ENCODE data around the gene B3GNT4. TPM values are rescaled to one million over a fixed set of nuclear protein-coding genes. Genes with fewer than 3 reads are reported as not detected.
A peak's percentile ranks its signal among the peaks of the same experiment; 100 is the strongest.

Gene B3GNT4
- total RNA-seq, 1 experiment from 2014 or later: 1.8 TPM

DNA sequence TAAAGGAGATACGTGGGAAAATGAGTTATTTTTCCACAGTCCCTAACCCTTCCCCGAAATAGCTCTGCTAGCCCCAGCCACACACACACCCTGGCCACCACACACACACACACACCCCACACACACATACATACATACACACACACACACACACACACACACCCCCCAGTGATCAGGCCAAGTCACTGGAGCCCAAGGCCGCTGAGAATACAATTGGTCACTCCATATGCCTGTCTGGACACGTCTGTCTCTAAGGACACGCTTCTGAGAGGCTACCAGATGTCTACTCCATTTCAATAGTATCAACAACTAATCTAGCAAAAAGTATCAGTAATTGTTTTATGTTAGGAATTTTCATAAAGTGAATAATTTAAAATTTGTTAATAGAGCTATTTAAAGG lies 35.4 kb downstream of the B3GNT4 start:
- intact Hi-C loops (cut with micrococcal nuclease): no loop called here
- Mint-ChIP-seq H3K27me3 (ENCODE audit: insufficient read depth, unreplicated experiment) (no peaks in the 10 kb centered on the region), H3K4me3 (ENCODE audit: unreplicated experiment) (no peak overlapping the region), H3K4me1 (ENCODE audit: insufficient read depth, unreplicated experiment) (peaks cover 6% of the 10 kb centered on the region), H3K27ac (ENCODE audit: low read depth, unreplicated experiment) (peak overlapping the region; percentile 76), H3K9me3 (ENCODE audit: unreplicated experiment) (no peaks in the 10 kb centered on the region), H3K36me3 (ENCODE audit: insufficient read depth, unreplicated experiment) (peaks cover 63% of the 10 kb centered on the region)
- DNase-seq (ENCODE audit: unreplicated experiment): peak; percentile 42
- ChIA-PET CTCF (interaction anchor here (0.6 to 1.2 kb wide), 3 partner anchors 14 to 1808 kb away, joined by 4 to 5 read pairs (median 5); no protein-coding TSS in a partner anchor), POLR2A (interaction anchor here (0.7 to 1.6 kb wide), 3 partner anchors 11 to 29 kb away, joined by 3 to 7 read pairs (median 6); partner anchors contain the start of gene DIABLO)
- BruUV-seq (replicated peaks): no TSS peak
- TF ChIP-seq, protein P1, sequence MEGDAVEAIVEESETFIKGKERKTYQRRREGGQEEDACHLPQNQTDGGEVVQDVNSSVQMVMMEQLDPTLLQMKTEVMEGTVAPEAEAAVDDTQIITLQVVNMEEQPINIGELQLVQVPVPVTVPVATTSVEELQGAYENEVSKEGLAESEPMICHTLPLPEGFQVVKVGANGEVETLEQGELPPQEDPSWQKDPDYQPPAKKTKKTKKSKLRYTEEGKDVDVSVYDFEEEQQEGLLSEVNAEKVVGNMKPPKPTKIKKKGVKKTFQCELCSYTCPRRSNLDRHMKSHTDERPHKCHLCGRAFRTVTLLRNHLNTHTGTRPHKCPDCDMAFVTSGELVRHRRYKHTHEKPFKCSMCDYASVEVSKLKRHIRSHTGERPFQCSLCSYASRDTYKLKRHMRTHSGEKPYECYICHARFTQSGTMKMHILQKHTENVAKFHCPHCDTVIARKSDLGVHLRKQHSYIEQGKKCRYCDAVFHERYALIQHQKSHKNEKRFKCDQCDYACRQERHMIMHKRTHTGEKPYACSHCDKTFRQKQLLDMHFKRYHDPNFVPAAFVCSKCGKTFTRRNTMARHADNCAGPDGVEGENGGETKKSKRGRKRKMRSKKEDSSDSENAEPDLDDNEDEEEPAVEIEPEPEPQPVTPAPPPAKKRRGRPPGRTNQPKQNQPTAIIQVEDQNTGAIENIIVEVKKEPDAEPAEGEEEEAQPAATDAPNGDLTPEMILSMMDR (IDR thresholded peaks at IDR 0.05; ENCODE audit: unreplicated experiment): no peak

DNA sequence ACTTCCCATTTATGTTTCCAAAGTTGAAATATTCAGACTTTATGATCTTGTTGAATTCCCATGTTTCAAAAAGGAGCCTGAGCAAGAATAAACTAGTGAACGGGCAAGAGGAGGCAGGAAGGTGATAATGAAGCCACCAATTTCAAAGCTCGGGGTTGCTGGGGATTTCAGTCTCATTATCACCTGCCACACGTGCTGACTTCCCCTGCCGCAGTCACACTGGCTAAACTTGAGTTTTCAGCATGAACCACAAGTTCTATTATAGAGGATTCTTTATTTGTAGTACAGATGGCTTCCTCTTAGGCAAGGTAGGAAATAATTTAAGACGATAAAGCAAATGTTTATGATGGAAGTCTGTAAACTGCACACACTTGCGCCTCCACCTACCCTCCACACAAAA lies 40.5 kb downstream of the B3GNT4 start:
- Mint-ChIP-seq H3K9me3 (ENCODE audit: unreplicated experiment) (no peaks in the 10 kb centered on the region), H3K36me3 (ENCODE audit: insufficient read depth, unreplicated experiment) (peaks cover 48% of the 10 kb centered on the region), H3K4me3 (ENCODE audit: unreplicated experiment) (no peak overlapping the region), H3K27ac (ENCODE audit: low read depth, unreplicated experiment) (no peak overlapping the region), H3K4me1 (ENCODE audit: insufficient read depth, unreplicated experiment) (peaks cover 2% of the 10 kb centered on the region), H3K27me3 (ENCODE audit: insufficient read depth, unreplicated experiment) (no peaks in the 10 kb centered on the region)
- intact Hi-C loops (cut with micrococcal nuclease): no loop called here
- ChIA-PET POLR2A (interaction anchor here (0.6 to 1.8 kb wide), 4 partner anchors 9 to 79 kb away, joined by 3 to 5 read pairs (median 4); partner anchors contain the start of gene DIABLO), CTCF (no interaction called here)
- no TSS peak for BruUV-seq (replicated peaks)
- TF ChIP-seq, protein P1 (IDR thresholded peaks at IDR 0.05; ENCODE audit: unreplicated experiment): no peak
- no peak for DNase-seq (ENCODE audit: unreplicated experiment)

DNA sequence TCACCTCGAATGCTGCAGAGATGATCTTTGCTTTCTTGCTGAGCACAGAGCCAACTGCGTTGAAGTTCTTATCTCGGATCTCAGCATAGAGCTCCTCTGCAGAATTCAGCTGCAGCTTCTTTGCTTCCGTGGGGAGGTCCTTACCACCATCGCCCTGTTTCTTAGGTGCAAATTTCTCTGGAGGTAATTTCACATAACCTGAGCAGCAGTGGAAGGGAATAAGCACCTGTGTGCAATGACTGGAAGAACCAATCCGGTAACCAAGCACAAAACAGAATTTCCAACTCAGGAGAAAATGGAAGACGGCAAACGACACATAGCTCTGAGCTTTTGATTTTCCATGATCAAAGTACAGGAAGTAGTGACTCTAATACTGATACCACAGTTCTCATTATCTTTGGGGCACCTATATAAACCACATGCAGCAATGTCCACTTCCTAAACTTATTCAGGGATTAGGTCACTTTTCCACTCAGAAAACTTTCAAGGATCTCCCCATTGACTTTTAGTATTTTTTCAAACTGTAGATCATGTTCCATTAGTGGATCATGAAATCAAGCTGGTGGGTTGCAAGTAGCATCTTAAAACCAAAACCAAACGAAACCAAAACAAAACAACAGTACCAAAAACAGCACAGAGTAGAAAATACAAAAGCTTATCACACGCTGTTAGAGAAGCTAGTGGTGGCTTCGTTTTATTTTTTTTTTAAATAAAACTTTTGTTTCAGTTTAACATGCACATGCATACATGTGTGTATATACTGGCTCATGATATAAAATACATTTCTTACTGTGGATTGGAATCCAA lies 41.3 kb downstream of the B3GNT4 start:
- intact Hi-C loops (cut with micrococcal nuclease): no loop called here
- no TSS peak for BruUV-seq (replicated peaks)
- H3K4me1 Mint-ChIP-seq (ENCODE audit: insufficient read depth, unreplicated experiment): no peaks in the 10 kb centered on the region
- TF ChIP-seq, protein P1 (IDR thresholded peaks at IDR 0.05; ENCODE audit: unreplicated experiment): no peak
- POLR2A ChIA-PET: interaction anchor here (0.6 to 1.8 kb wide), 4 partner anchors 8 to 19 kb away, joined by 3 to 6 read pairs (median 4); partner anchors contain the start of gene DIABLO
- CTCF ChIA-PET: interaction anchor here (1.0 kb wide), 1 partner anchor 32 kb away, joined by 4 read pairs; no protein-coding TSS in a partner anchor
- peaks cover 48% of the 10 kb centered on the region for H3K36me3 Mint-ChIP-seq (ENCODE audit: insufficient read depth, unreplicated experiment)
- no peak for DNase-seq (ENCODE audit: unreplicated experiment)
- H3K27me3 Mint-ChIP-seq (ENCODE audit: insufficient read depth, unreplicated experiment): no peaks in the 10 kb centered on the region
- H3K27ac Mint-ChIP-seq (ENCODE audit: low read depth, unreplicated experiment): no peak overlapping the region
- no peaks in the 10 kb centered on the region for H3K9me3 Mint-ChIP-seq (ENCODE audit: unreplicated experiment)
- H3K4me3 Mint-ChIP-seq (ENCODE audit: unreplicated experiment): no peak overlapping the region

- Mint-ChIP-seq H3K36me3 (ENCODE audit: insufficient read depth, unreplicated experiment) (peaks cover 52% of the 10 kb centered on the region), H3K27ac (ENCODE audit: low read depth, unreplicated experiment) (no peak overlapping the region), H3K9me3 (ENCODE audit: unreplicated experiment) (no peaks in the 10 kb centered on the region), H3K27me3 (ENCODE audit: insufficient read depth, unreplicated experiment) (no peaks in the 10 kb centered on the region), H3K4me3 (ENCODE audit: unreplicated experiment) (no peak overlapping the region), H3K4me1 (ENCODE audit: insufficient read depth, unreplicated experiment) (no peaks in the 10 kb centered on the region)
- no peak for DNase-seq (ENCODE audit: unreplicated experiment)
- TF ChIP-seq, protein P1 (IDR thresholded peaks at IDR 0.05; ENCODE audit: unreplicated experiment): no peak
- CTCF ChIA-PET: interaction anchor here (0.5 to 1.0 kb wide), 2 partner anchors 32 to 1487 kb away, joined by 4 to 5 read pairs; no protein-coding TSS in a partner anchor
- no TSS peak for BruUV-seq (replicated peaks)
- intact Hi-C loops (cut with micrococcal nuclease): no loop called here
- POLR2A ChIA-PET: interaction anchor here (0.5 to 1.2 kb wide), 3 partner anchors 20 to 439 kb away, joined by 3 to 6 read pairs (median 3); partner anchors contain the start of gene DIABLO
Observed at GRCh38 chr12:122245553-122245952, 42.0 kb downstream of the B3GNT4 start.

Measured in MCF 10A (cell line).